Activated naive CD4-positive, alpha-beta T cell treated with anti-CD3 and anti-CD28 coated beads, Interleukin-2, amount 50 U/mL, for 16 hours (primary cell): Measurements from ENCODE around the gene TMEM213.
"Not testable (repeated sequence)": the region's sequence is repeated elsewhere in the genome, so short reads cannot be mapped to it uniquely, and the experiment has no call there.

Experiments
- DNase-seq: peaks from one replicate; pipeline ENCODE4 v3.0.0-alpha.2; 2020

Gene TMEM213

GRCh38 chr7:138798836-138799235 lies 1.0 kb downstream of the TMEM213 start:
- no peak for DNase-seq

- DNase-seq, result no peak
Observed at GRCh38 chr7:138799336-138800000, 1.7 kb downstream of the TMEM213 start.

- DNase-seq, result no peak
Observed at GRCh38 chr7:138801256-138801655, 3.5 kb downstream of the TMEM213 start.

- no peak for DNase-seq
Observed at GRCh38 chr7:138802706-138803105, 4.9 kb downstream of the TMEM213 start.

GRCh38 chr7:138804618-138805017 lies 6.8 kb downstream of the TMEM213 start:
- DNase-seq, result no peak

- DNase-seq, result no peak
Observed at GRCh38 chr7:138809346-138809745, 11.6 kb downstream of the TMEM213 start.

- DNase-seq, result not testable (repeated sequence)
Observed at GRCh38 chr7:138811327-138811726, 13.5 kb downstream of the TMEM213 start.

- no peak for DNase-seq
Observed at GRCh38 chr7:138813945-138814344, 16.2 kb downstream of the TMEM213 start.

- DNase-seq, result no peak
Observed at GRCh38 chr7:138814816-138815332, 17.1 kb downstream of the TMEM213 start.

GRCh38 chr7:138816650-138817049 lies 18.9 kb downstream of the TMEM213 start:
- DNase-seq, result no peak

GRCh38 chr7:138819625-138820024 lies 21.8 kb downstream of the TMEM213 start:
- no peak for DNase-seq

GRCh38 chr7:138821912-138822311 lies 24.1 kb downstream of the TMEM213 start:
- DNase-seq, result no peak

- DNase-seq, result no peak
Observed at GRCh38 chr7:138822867-138823535, 25.2 kb downstream of the TMEM213 start.

GRCh38 chr7:138825049-138825721 lies 27.4 kb downstream of the TMEM213 start:
- DNase-seq, result no peak

- DNase-seq, result no peak
Observed at GRCh38 chr7:138828302-138828701, 30.5 kb downstream of the TMEM213 start.

GRCh38 chr7:138829335-138829734 lies 31.5 kb downstream of the TMEM213 start:
- no peak for DNase-seq

GRCh38 chr7:138832966-138833365 lies 35.2 kb downstream of the TMEM213 start:
- DNase-seq, result no peak

- no peak for DNase-seq
Observed at GRCh38 chr7:138833596-138833995, 35.8 kb downstream of the TMEM213 start.

GRCh38 chr7:138834583-138834982 lies 36.8 kb downstream of the TMEM213 start:
- DNase-seq, result no peak

GRCh38 chr7:138835087-138835486 lies 37.3 kb downstream of the TMEM213 start:
- DNase-seq, result no peak

GRCh38 chr7:138837627-138838026 lies 39.8 kb downstream of the TMEM213 start:
- no peak for DNase-seq

GRCh38 chr7:138838166-138838565 lies 40.4 kb downstream of the TMEM213 start:
- DNase-seq, result no peak

- no peak for DNase-seq
Observed at GRCh38 chr7:138842111-138842510, 44.3 kb downstream of the TMEM213 start.
